Astrocyte (in vitro differentiated cells and primary cell): ENCODE results near the gene CBX8. TPM values are rescaled to one million over a fixed set of nuclear protein-coding genes. Genes with fewer than 3 reads are reported as not detected.

ENCODE experiments used
- DNase-seq: peaks from one replicate; pipeline ENCODE4 v3.0.0-alpha.2; 2010; ENCODE audit warnings: low read depth
- FAIRE-seq: peaks from 2 replicates; lab custom pipeline; 2011; peaks lifted over from hg19 to GRCh38; lab: Jason Lieb, UNC
- H2AFZ ChIP-seq: 2 replicates; pipeline ENCODE4 v1.6.0; 2012; ENCODE audit warnings: low read depth, low read length, inconsistent platforms
- H3K27ac ChIP-seq: 2 replicates; pipeline ENCODE4 v1.5.1; 2011; ENCODE audit warnings: low read depth, low read length, inconsistent platforms
- H3K27me3 ChIP-seq: 2 replicates; pipeline ENCODE4 v1.6.0; 2011; ENCODE audit warnings: low read length, inconsistent platforms; ENCODE audit not compliant: insufficient read depth
- H3K36me3 ChIP-seq: 2 replicates; pipeline ENCODE4 v1.5.1; 2011; ENCODE audit warnings: low read length, inconsistent platforms; ENCODE audit not compliant: insufficient read depth
- H3K4me1 ChIP-seq: 2 replicates; pipeline ENCODE4 v1.5.1; 2011; ENCODE audit warnings: low read length, inconsistent platforms; ENCODE audit not compliant: insufficient read depth
- H3K4me2 ChIP-seq: 2 replicates; pipeline ENCODE4 v1.6.0; 2012; ENCODE audit warnings: low read length, inconsistent platforms
- H3K4me3 ChIP-seq: 2 replicates; pipeline ENCODE4 v1.5.1; 2011; ENCODE audit warnings: low read depth, mild to moderate bottlenecking, low read length, inconsistent platforms; ENCODE audit not compliant: insufficient read depth
- H3K79me2 ChIP-seq: 2 replicates; pipeline ENCODE4 v1.6.0; 2012; ENCODE audit warnings: mild to moderate bottlenecking, low read length, inconsistent platforms; ENCODE audit not compliant: insufficient read depth
- H3K9ac ChIP-seq: 2 replicates; pipeline ENCODE4 v1.6.0; 2012; ENCODE audit warnings: mild to moderate bottlenecking, low read length, inconsistent platforms
- H3K9me3 ChIP-seq: 2 replicates; pipeline ENCODE4 v1.5.1; 2012; ENCODE audit warnings: low read depth, mild to moderate bottlenecking, low read length, inconsistent platforms; ENCODE audit not compliant: insufficient read depth
- H4K20me1 ChIP-seq: 2 replicates; pipeline ENCODE4 v1.6.0; 2012; ENCODE audit warnings: low read length, inconsistent platforms; ENCODE audit not compliant: insufficient read depth
- H3K27ac Mint-ChIP-seq: one replicate; pipeline ENCODE4 v1.8.0; 2021; ENCODE audit warnings: mild to moderate bottlenecking, mixed read lengths; ENCODE audit not compliant: unreplicated experiment
- H3K27me3 Mint-ChIP-seq: one replicate; pipeline ENCODE4 v1.8.0; 2021; ENCODE audit warnings: low read depth, mixed read lengths; ENCODE audit not compliant: unreplicated experiment
- H3K36me3 Mint-ChIP-seq: one replicate; pipeline ENCODE4 v1.8.0; 2021; ENCODE audit warnings: low read depth, mixed read lengths; ENCODE audit not compliant: unreplicated experiment
- H3K4me1 Mint-ChIP-seq: one replicate; pipeline ENCODE4 v1.8.0; 2021; ENCODE audit warnings: low read depth, mixed read lengths; ENCODE audit not compliant: unreplicated experiment
- H3K4me3 Mint-ChIP-seq: one replicate; pipeline ENCODE4 v1.8.0; 2021; ENCODE audit warnings: mild to moderate bottlenecking, moderate library complexity, mixed read lengths; ENCODE audit not compliant: unreplicated experiment
- H3K9me3 Mint-ChIP-seq: one replicate; pipeline ENCODE4 v1.8.0; 2021; ENCODE audit warnings: mild to moderate bottlenecking, mixed read lengths; ENCODE audit not compliant: unreplicated experiment
- EZH2 ChIP-seq: IDR thresholded peaks from 2 replicates; pipeline ENCODE4 v1.6.1; 2012; ENCODE audit warnings: mild to moderate bottlenecking, low read length, inconsistent platforms; ENCODE audit not compliant: insufficient read depth
- total RNA-seq: library from RNA; stranded (reverse); gene quantifications from 2 replicates; pipeline ENCODE4 v1.2.1, GENCODE V29; 2021
- TF ChIP-seq, protein P1 (sequence below): IDR thresholded peaks from 2 replicates; pipeline ENCODE4 v1.5.1; 2011; ENCODE audit warnings: low read depth, mild to moderate bottlenecking, inconsistent platforms, low read length, moderate library complexity; ENCODE audit not compliant: insufficient read depth

CBX8 gene
- total RNA-seq, 1 donor from 2014 or later, result 3.4 TPM

DNA sequence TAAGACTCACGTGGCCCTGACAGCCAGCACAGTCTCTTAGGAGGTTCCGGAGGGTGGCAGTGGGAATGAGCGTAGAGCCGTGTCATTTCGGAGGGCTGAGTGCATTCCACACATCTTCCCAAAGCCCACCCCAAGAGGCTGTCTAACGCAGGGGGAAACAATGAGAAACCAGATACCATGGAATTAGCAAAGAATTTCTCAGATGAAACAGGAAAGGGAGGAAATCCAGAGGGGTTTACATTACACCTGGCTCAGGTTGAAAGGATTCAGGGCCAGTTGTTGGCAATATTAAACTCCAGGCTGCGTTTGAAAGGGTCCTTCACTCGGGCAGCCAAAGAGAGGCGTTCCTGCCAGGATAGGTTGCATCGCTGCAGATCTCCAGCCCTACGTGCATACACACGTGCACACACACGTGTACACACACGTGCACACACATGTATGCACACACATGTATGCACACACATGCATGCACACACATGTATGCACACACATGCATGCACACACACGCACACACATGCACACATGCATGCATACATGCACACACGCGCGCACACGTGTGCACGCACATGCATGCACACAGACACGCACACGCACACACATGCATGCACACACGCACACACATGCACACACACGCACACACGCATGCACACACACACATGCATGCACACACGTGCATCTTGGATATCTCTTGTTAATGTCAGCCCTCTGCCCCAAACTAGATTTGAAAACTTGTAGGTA, 30.1 kb upstream of the CBX8 start:
- H3K27ac ChIP-seq, result no peak overlapping the region
- Mint-ChIP-seq H3K36me3 (no peaks in the 10 kb centered on the region), H3K27me3 (peaks cover 46% of the 10 kb centered on the region), H3K4me3 (no peak overlapping the region), H3K9me3 (peaks cover 6% of the 10 kb centered on the region), H3K4me1 (peaks cover 6% of the 10 kb centered on the region), H3K27ac (no peak overlapping the region)
- H3K27me3 ChIP-seq, result no peaks in the 10 kb centered on the region
- FAIRE-seq, result no peak
- H3K9me3 ChIP-seq, result no peaks in the 10 kb centered on the region
- H2AFZ ChIP-seq, result no peak overlapping the region
- peaks cover 4% of the 10 kb centered on the region for H3K4me1 ChIP-seq
- H3K4me3 ChIP-seq, result no peak overlapping the region
- H4K20me1 ChIP-seq, result no peaks in the 10 kb centered on the region
- no peaks in the 10 kb centered on the region for H3K79me2 ChIP-seq
- H3K9ac ChIP-seq, result no peak overlapping the region
- peak overlapping the region; percentile 7 for H3K4me2 ChIP-seq
- DNase-seq, result no peak
- TF ChIP-seq, protein P1, sequence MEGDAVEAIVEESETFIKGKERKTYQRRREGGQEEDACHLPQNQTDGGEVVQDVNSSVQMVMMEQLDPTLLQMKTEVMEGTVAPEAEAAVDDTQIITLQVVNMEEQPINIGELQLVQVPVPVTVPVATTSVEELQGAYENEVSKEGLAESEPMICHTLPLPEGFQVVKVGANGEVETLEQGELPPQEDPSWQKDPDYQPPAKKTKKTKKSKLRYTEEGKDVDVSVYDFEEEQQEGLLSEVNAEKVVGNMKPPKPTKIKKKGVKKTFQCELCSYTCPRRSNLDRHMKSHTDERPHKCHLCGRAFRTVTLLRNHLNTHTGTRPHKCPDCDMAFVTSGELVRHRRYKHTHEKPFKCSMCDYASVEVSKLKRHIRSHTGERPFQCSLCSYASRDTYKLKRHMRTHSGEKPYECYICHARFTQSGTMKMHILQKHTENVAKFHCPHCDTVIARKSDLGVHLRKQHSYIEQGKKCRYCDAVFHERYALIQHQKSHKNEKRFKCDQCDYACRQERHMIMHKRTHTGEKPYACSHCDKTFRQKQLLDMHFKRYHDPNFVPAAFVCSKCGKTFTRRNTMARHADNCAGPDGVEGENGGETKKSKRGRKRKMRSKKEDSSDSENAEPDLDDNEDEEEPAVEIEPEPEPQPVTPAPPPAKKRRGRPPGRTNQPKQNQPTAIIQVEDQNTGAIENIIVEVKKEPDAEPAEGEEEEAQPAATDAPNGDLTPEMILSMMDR, result no peak
- H3K36me3 ChIP-seq, result no peaks in the 10 kb centered on the region

DNA sequence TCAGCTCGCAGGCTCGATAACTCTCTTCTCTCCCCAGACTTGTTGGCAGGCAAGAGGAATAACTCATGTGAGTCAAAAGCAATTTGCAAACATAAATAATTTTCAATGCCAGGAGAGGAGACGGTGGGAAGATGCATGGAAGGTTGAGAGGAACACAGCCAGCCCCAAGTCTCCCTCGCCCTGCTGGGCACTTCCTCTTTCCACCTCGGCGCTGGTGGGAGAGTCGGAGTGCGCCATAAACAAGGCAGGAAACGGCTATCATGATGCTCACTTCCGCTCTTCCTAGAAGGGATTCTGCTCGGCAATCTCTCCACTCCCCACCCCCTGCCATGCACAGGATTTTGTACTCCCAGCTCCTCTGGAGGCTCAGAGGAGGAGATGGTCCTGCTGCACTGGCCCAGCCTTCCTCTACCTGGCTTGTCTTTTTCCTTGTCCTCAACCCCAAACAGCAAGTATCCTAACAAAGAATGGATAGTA, 29.4 kb upstream of the CBX8 start:
- Histone ChIP-seq H3K36me3 (no peaks in the 10 kb centered on the region), H3K27ac (no peak overlapping the region), H3K9ac (no peak overlapping the region), H3K4me1 (no peaks in the 10 kb centered on the region), H2AFZ (no peak overlapping the region), H3K79me2 (no peaks in the 10 kb centered on the region), H4K20me1 (no peaks in the 10 kb centered on the region), H3K4me3 (no peak overlapping the region), H3K9me3 (no peaks in the 10 kb centered on the region), H3K27me3 (peaks cover 2% of the 10 kb centered on the region), H3K4me2 (peak overlapping the region; percentile 13)
- no peak overlapping the region for H3K27ac Mint-ChIP-seq
- peaks cover 52% of the 10 kb centered on the region for H3K27me3 Mint-ChIP-seq
- H3K9me3 Mint-ChIP-seq, result peaks cover 6% of the 10 kb centered on the region
- H3K36me3 Mint-ChIP-seq, result no peaks in the 10 kb centered on the region
- DNase-seq (no peak), FAIRE-seq (no peak)
- H3K4me1 Mint-ChIP-seq, result peaks cover 6% of the 10 kb centered on the region
- TF ChIP-seq EZH2, result no peak
- TF ChIP-seq, protein P1, result no peak
- no peak overlapping the region for H3K4me3 Mint-ChIP-seq

- Histone ChIP-seq H3K79me2 (no peaks in the 10 kb centered on the region), H3K4me2 (no peak overlapping the region), H3K9ac (no peak overlapping the region), H3K36me3 (no peaks in the 10 kb centered on the region), H3K4me1 (no peaks in the 10 kb centered on the region), H4K20me1 (no peaks in the 10 kb centered on the region), H2AFZ (no peak overlapping the region), H3K4me3 (no peak overlapping the region), H3K27ac (no peak overlapping the region), H3K27me3 (peaks cover 6% of the 10 kb centered on the region), H3K9me3 (no peaks in the 10 kb centered on the region)
- H3K4me3 Mint-ChIP-seq, result no peak overlapping the region
- H3K27me3 Mint-ChIP-seq, result peaks cover 59% of the 10 kb centered on the region
- H3K36me3 Mint-ChIP-seq, result no peaks in the 10 kb centered on the region
- H3K27ac Mint-ChIP-seq, result no peak overlapping the region
- no peak for FAIRE-seq
- TF ChIP-seq, protein P1, result no peak
- no peak for TF ChIP-seq EZH2
- H3K9me3 Mint-ChIP-seq, result peaks cover 6% of the 10 kb centered on the region
- DNase-seq, result no peak
- H3K4me1 Mint-ChIP-seq, result peaks cover 6% of the 10 kb centered on the region
Observed at GRCh38 chr17:79825580-79825921, 28.7 kb upstream of the CBX8 start.
